Lung microvascular endothelial cell (primary cell): ENCODE results near the gene LRRC26. TPM values are rescaled to one million over a fixed set of nuclear protein-coding genes. Genes with fewer than 3 reads are reported as not detected.
A peak's percentile ranks its signal among the peaks of the same experiment; 100 is the strongest.

Source experiments
- DNase-seq, 2 donors: peaks; one replicate each; pipeline versions ENCODE4 v3.0.0 to v3.0.0-alpha.2; 2010; ENCODE audit warnings: low read depth in 2 of 2
- total RNA-seq: library from RNA; depleted of rRNA; stranded (reverse); fragments of >200 nt; gene quantifications from 2 replicates; pipeline ENCODE4 v1.2.1, GENCODE V29; 2014

LRRC26 gene
- total RNA-seq, 1 donor from 2014 or later = not detected

- DNase-seq = no peak
These were observed 29.7 kb upstream of the LRRC26 start for GRCh38 chr9:137199411-137200121.

- DNase-seq = no peak
These were observed 29.0 kb upstream of the LRRC26 start for GRCh38 chr9:137198902-137199283.

DNA sequence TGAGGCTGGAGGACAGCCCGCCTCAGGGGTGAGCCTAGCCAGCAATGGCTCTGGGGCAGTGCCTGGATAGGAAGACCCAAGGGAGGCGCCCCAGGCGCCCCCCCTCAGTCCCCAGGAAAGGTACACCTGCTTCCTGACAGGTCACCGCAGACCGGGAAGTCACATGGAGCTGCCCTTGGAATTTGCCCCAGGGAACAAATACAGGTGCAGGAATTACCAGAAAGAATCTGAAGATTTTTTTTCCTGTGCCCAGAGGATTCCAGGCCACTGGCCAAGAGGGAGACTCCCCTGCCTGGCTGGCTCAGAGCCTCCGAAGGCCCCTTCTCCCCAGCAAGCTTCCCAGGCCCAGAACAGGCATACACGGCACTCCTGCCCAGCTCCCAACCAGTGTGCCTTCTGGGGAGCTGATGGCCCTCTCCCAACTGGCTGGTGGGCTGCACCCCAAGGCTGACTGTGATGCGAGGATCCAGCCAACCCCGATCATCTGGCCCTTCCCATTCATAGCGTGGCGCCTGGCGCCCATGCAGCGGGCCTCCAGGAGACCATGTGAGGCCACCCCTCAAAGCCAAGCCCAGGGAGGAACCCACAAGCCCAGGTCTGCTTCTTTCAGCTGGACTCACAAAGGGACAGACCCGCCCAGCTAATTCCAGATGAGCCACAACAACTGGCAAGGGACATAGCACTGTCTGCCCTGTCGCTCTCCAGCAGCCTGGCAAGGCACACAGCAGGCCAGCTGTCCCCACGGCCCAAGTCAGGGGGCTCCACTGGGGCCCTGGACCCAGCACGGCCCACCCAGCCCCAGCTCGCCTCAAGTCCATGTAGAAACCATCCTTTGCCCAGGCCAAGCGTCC is 28.4 kb upstream of the LRRC26 start:
- DNase-seq = no peak

DNA sequence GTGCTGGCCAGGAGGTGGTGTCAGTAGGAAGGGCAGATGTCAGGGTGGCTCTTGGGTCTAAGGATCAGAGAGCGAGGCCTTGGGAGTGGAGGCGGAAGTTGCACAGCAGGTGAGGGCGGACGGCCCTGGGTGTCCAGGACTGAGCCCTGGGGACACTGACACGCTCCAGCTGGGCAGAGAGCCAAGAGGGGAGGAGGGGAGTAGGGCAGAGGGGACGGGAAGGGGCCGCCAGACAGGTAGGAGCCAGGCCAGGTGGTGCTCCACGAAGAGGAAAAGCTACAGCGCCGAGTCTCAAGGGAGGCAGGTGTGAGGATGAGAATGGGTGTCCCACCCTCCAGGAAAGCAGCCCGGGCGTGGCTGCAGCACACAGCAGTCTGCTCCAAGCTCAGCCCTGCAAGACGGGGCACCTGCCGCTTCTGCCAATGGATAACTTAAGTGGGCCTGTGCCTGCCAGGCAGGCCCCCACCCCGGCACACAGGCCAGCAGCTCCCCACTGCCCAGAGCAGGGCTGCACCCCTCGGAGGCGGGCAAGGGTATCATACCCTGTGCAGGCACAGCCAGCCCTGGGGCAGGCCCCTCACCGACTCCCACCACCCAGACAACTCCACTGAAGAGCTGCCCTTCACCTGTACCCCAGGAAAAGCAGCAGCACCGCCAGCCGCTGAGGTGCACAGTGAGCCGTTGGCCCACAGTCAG is 25.8 kb upstream of the LRRC26 start:
- DNase-seq = no peak

DNA sequence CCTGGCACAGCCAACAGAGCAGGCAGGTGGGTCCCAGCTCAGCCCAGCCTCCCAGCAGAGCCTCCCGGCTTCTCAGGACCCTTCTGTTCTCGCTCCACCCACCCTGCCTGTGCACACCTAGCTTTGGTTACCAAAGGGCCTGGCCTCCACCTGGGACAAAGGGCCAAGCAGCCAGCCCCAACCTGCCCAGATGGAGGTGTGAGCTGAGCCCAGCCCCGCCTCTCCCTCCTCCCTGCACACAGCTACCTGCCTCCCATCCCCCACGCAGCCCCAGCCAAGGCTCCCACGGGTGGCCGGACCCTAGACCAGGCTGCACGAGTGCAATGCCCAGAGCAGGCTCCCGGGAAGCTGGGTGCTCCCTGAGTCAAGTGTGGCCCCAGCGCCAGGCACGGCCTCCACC is 25.1 kb upstream of the LRRC26 start:
- no peak for DNase-seq

- no peak for DNase-seq
These were observed 24.5 kb upstream of the LRRC26 start for GRCh38 chr9:137194388-137194787.

- DNase-seq = no peak
These were observed 23.9 kb upstream of the LRRC26 start for GRCh38 chr9:137193771-137194170.

DNA sequence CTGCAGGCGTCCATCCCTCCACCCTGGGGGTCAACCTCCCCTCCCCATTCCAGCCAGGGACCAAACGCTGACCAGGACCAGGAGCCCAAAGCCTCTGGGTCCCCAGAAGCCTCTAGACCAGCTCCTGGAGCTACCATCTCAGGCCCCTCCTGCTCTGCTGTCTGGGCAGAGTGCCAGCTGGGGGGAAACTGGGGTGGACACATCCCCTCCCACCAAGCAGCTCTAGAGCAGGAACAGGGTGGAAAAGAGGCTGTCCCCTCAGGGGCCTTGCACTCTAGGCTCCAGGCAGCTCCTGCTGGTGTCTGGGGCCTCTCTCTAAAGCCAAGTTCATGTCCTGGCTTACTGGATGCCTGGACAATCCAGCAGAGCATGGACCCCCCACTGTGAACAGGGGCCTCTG is 23.0 kb upstream of the LRRC26 start:
- no peak for DNase-seq

GRCh38 chr9:137192448-137192780 is 22.6 kb upstream of the LRRC26 start:
- no peak for DNase-seq

DNA sequence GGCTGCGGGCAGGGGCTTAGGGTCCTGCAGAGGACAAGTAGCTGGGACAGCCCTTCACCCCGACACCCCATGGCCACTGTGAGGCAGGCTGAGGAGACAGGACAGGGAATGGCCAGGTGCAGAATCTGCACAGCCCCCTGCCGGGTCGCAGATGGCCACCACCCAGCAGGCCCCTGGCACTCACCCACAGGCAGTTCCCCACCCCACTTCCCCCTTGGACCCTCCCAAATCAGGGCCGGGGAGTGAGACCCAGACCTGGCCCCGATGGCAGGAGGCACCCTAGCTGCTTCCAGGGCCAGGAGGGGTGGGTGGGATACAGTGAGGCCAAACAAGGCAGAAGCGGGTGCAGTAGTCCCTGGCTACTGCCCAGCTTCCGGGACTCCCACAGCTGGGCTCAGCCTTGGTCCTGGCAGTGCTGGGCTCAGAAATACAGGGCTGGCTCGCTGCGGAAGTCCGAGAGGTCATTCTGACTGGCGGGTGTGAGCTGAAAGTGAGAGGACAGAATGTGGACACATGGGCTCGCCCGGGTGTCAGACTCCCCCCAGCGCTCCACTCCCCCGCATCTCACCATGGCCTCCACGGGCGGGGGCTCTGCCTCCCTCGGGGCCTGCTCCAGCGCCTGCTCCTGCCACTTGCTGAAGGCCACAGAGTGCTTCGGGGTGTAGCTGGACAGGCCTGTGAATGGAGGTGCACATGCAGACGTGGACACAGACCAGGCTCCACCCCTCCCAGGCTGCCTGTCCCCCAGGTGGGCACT is 22.0 kb upstream of the LRRC26 start:
- DNase-seq = no peak

GRCh38 chr9:137191245-137191644 is 21.4 kb upstream of the LRRC26 start:
- DNase-seq = no peak

DNA sequence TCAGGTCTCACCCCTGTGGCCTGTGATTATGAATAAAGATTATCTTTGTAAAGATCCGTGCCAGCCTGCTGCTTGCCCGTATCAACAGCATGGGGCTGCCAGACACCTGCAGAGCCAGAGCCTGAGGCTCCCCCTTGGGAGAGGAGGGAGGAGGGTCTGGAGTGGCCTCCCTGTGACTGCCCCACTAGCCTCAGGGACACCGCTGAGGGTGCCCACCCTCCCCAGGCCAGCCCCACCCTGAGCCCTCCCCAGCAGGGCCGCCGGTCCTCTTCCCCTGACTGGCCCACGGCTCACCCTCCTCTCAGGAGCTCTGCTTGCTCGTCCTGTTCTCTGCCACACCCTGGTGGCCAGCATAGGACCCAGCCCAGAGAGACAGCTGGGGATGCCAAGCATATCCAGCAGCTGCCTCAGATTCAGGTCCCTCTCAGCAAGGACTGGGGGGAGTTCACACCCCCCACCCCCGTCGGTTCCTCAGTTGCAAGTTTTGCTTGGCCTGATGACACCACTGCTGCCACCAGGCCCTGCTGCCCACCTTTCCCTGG is 20.5 kb upstream of the LRRC26 start:
- DNase-seq = no peak

- DNase-seq = no peak
These were observed 19.7 kb upstream of the LRRC26 start for GRCh38 chr9:137189297-137190295.

- peak; percentile 96 to 97 for DNase-seq
These were observed 18.8 kb upstream of the LRRC26 start, which contains the start of the genes ANAPC2 and SSNA1 for GRCh38 chr9:137188490-137189296. Gene ANAPC2 (minus strand): TSS chr9:137188560. CDS start chr9:137188532, 28 bp downstream. Gene SSNA1 (plus strand): TSS chr9:137188676. CDS start chr9:137188727, 51 bp downstream.

- no peak for DNase-seq
These were observed 18.2 kb upstream of the LRRC26 start for GRCh38 chr9:137188086-137188489.

DNA sequence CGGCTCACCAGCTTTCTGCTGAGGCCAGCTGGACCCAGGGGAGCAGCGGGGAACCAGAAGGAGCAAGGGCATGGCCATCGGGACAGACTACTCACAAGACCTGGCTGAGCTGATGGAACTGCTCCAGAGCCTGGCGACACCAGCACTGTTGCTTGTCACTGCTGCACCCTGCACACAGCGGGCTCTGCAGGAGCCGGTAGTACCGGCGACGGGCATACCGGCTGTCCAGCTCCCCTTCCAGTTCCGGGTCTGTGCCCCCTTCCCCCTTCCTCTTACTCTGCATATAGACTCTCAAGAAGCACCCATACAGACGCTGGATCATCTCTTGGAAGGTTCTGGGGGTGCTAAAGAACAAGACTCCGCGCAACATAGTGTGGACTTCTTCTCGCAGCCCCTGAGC is 17.5 kb upstream of the LRRC26 start:
- no peak for DNase-seq

DNA sequence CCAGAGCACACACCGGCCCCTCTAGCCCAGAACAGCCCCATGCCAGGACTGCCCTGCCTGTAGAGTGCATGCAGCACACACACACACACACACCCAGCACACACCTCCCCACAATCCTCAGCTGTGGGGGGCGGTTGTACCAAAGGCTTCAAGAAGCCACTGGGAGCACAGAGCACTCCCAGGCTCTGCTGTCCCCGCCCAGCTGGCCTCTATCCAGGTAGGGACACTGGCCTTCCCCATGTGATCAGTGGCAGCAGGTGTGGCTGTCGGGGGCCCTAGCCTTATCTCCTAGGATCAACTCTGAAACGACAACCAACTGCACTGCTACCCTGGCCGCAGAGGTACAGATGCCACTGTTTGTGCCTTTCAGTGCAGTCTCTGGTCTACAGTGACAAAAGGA is 16.5 kb upstream of the LRRC26 start:
- no peak for DNase-seq

DNA sequence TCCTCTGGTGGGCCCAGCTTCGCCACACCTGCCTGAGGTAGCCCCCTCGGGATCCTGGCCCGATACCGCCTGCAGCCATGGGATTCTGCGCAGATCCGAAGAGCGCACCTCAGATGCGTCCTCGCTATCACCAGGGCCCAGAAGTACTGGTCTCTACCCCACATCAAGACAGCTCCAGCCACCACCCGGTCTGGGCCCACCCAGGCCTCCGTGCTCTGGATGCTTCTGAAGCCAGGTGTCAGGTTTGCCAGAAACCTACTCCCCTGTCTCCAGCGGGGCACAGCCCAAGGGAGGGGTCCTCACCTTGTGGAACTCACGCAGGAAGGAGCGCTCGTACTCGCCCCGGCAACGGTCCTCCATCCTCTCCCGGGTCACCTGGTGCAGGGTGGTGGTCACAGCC is 16.1 kb upstream of the LRRC26 start:
- DNase-seq = no peak
